HepG2 (cell line): ENCODE data around the gene PRSS36. TPM values are rescaled to one million over a fixed set of nuclear protein-coding genes. Genes with fewer than 3 reads are reported as not detected.

Source experiments
- ASH2L ChIP-seq: fragments of 300-600, 200-600 bp; sonication (generic); IDR thresholded peaks from 2 replicates; pipeline ENCODE4 v1.7.0; 2017; ENCODE audit warnings: low read depth, mild to moderate bottlenecking, moderate library complexity, mixed read lengths, low read length; ENCODE audit not compliant: insufficient read length
- GTF3A ChIP-seq: sonication (generic); formaldehyde crosslinking; conservative IDR thresholded peaks from 2 replicates; pipeline ENCODE4 v1.4.0; 2020; ENCODE audit warnings: mild to moderate bottlenecking, missing genetic modification reagents
- HNRNPK ChIP-seq: fragments of 200-400 bp; formaldehyde crosslinking; IDR thresholded peaks from 2 replicates; pipeline ENCODE4 v1.6.1; 2018; ENCODE audit warnings: low read length, low read depth, moderate library complexity, mild to moderate bottlenecking; ENCODE audit not compliant: poor library complexity, severe bottlenecking
- NR2F6 ChIP-seq, 2 experiments: IDR thresholded peaks; 2 replicates each; pipeline ENCODE4 v1.6.1; 2016; ENCODE audit warnings: antibody characterized with exemption in 1 of 2, mild to moderate bottlenecking in 1 of 2
- PHF21A ChIP-seq: sonication (generic); formaldehyde crosslinking; IDR thresholded peaks from 2 replicates; pipeline ENCODE4 v1.5.0; 2020; ENCODE audit warnings: mild to moderate bottlenecking, missing genetic modification reagents
- REL ChIP-seq: sonication (generic); formaldehyde crosslinking; conservative IDR thresholded peaks from 2 replicates; pipeline ENCODE4 v1.8.0; 2022; ENCODE audit warnings: mild to moderate bottlenecking, missing genetic modification reagents, moderate library complexity
- RFX3 ChIP-seq: IDR thresholded peaks from 2 replicates; pipeline ENCODE4 v1.6.1; 2016; ENCODE audit warnings: missing biosample characterization, missing genetic modification reagents
- SP1 ChIP-seq, 2 experiments: fragments of 450-650 bp in 1 of 2; sonication (generic) in 1 of 2; formaldehyde crosslinking in 1 of 2; IDR thresholded peaks; 2 replicates each; pipeline versions ENCODE4 v1.4.0 to v1.6.1; 2016 to 2020; ENCODE audit warnings: missing genetic modification reagents in 1 of 2
- TGIF2 ChIP-seq: IDR thresholded peaks from 2 replicates; pipeline ENCODE4 v1.6.1; 2016; ENCODE audit warnings: control low read depth, missing compliant biosample characterization
- U2AF1 ChIP-seq: fragments of 200-400 bp; formaldehyde crosslinking; optimal IDR thresholded peaks from 2 replicates; pipeline ENCODE3; 2017; ENCODE audit warnings: mild to moderate bottlenecking, low read depth, low read length
- ZFY ChIP-seq: sonication (generic); formaldehyde crosslinking; IDR thresholded peaks from 2 replicates; pipeline ENCODE4 v1.4.0; 2020; ENCODE audit warnings: missing genetic modification reagents
- ZNF232 ChIP-seq: sonication (generic); formaldehyde crosslinking; IDR thresholded peaks from 2 replicates; pipeline ENCODE4 v1.4.0; 2020; ENCODE audit warnings: missing genetic modification reagents, borderline replicate concordance
- ZNF383 ChIP-seq: sonication (generic); formaldehyde crosslinking; IDR thresholded peaks from 2 replicates; pipeline ENCODE4 v1.4.0; 2020; ENCODE audit warnings: missing genetic modification reagents, mild to moderate bottlenecking, borderline replicate concordance
- ZNF781 ChIP-seq: sonication (generic); formaldehyde crosslinking; IDR thresholded peaks from 2 replicates; pipeline ENCODE4 v1.5.1; 2020; ENCODE audit warnings: borderline replicate concordance, mild to moderate bottlenecking, missing genetic modification reagents; ENCODE audit errors: not compliant biosample characterization
- ZNF792 ChIP-seq: IDR thresholded peaks from 2 replicates; pipeline ENCODE4 v1.6.1; 2016
- ZNF878 ChIP-seq: sonication (generic); formaldehyde crosslinking; IDR thresholded peaks from 2 replicates; pipeline ENCODE4 v1.8.1; 2023; ENCODE audit warnings: mild to moderate bottlenecking, missing genetic modification reagents, moderate library complexity
- ZSCAN31 ChIP-seq: sonication (generic); formaldehyde crosslinking; IDR thresholded peaks from 2 replicates; pipeline ENCODE4 v1.5.0; 2020; ENCODE audit warnings: low read depth, mild to moderate bottlenecking, missing genetic modification reagents
- polyA plus RNA-seq, 8 experiments: library from polyadenylated mRNA; depleted of rRNA in 3 of 8; stranded (reverse) in 7 of 8; unstranded in 1 of 8; fragments of >200 nt; fragmentation: Illumina TruSeq in 4 of 8; extraction: Trizol in 4 of 8; gene quantifications; 2 replicates each; pipeline versions ENCODE4 v1.2.1 to v1.2.3, GENCODE V29; 2011 to 2016; ENCODE audit warnings: low read depth in 4 of 8, missing spikeins in 1 of 8, mixed read lengths in 1 of 8; ENCODE audit not compliant: insufficient read depth in 1 of 8
- total RNA-seq, 5 experiments: library from RNA; depleted of rRNA; stranded (reverse); fragments of >200 nt; fragmentation: Illumina TruSeq; extraction: Trizol; gene quantifications; 2 replicates each; pipeline ENCODE4 v1.2.3, GENCODE V29; 2016; ENCODE audit warnings: low read depth in 1 of 5
- TF ChIP-seq, protein P1 (sequence below): sonication (generic); formaldehyde crosslinking; IDR thresholded peaks from 2 replicates; pipeline ENCODE4 v1.5.0; 2020; ENCODE audit warnings: missing genetic modification reagents
- TF ChIP-seq, protein P2 (sequence below): sonication (generic); formaldehyde crosslinking; IDR thresholded peaks from 2 replicates; pipeline ENCODE4 v1.5.0; 2020; ENCODE audit warnings: mild to moderate bottlenecking, missing genetic modification reagents
- TF ChIP-seq, protein P3 (sequence below): IDR thresholded peaks from 2 replicates; pipeline ENCODE4 v1.6.1; 2016; ENCODE audit warnings: mild to moderate bottlenecking
- TF ChIP-seq, protein P4 (sequence below): sonication (generic); formaldehyde crosslinking; IDR thresholded peaks from 2 replicates; pipeline ENCODE4 v1.8.1; 2023; ENCODE audit warnings: mild to moderate bottlenecking, missing genetic modification reagents, borderline replicate concordance

PRSS36 gene
- total and polyA plus RNA-seq, 2 of the 13 experiments (the other 11 are each of a cell fraction or from before 2014, with no cell fraction given), result 1.5 to 2.1 TPM

DNA sequence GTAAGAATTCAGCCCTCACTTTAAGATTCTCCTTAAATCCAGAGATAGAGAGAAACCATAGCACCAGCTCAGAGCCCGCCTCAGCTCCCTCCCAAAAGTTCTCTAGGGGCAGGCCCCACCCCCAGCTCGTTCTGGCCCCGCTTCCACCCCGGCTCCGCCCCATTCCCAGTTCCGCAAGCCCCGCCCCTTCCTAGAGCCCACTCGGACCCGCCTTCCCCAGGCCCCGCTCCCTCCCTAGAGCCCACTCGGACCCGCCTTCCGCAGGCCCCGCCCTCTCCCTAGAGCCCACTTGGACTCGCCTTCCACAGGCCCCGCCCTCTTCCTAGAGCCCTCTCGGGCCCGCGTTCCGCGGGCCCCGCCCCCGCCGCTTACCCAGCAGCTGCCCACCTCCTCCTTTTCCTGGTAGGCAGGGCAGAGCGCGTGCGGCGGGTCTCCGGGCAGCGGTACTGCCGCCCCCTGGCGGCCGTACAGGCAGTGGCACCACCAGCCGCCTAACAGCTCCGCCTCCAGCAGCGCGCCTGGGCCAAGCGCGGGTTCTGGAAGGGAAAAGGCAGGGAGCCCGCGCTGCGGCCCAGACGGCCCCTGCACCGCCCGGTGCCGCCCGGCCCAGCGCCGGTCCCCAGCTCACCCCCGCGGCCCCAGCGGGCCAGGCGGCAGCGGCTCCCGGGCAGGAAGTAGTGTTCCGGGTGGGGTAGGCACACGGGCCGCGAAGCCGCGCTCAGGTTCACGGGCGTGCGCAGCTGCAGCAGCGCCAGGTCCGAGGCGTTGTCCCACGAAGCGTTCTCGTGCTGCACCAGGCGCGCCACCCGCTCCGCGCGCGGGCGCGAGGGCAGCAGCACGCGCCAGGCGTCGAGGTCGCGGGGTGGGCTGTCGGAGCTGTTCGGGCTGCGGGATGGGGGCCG lies 7.5 kb downstream of the PRSS36 start (continued):
- TF ChIP-seq ASH2L, result peak; percentile 65
- TF ChIP-seq HNRNPK, result peak; percentile 92
- peak; percentile 71 for TF ChIP-seq ZNF781 (CRISPR knock-in tag)
- no peak for TF ChIP-seq RFX3 (CRISPR knock-in tag)
- TF ChIP-seq, protein P1, sequence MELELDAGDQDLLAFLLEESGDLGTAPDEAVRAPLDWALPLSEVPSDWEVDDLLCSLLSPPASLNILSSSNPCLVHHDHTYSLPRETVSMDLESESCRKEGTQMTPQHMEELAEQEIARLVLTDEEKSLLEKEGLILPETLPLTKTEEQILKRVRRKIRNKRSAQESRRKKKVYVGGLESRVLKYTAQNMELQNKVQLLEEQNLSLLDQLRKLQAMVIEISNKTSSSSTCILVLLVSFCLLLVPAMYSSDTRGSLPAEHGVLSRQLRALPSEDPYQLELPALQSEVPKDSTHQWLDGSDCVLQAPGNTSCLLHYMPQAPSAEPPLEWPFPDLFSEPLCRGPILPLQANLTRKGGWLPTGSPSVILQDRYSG (CRISPR knock-in tag), result no peak
- peak; percentile 58; the same call in 1 of the 2 replicates for TF ChIP-seq PHF21A (CRISPR knock-in tag)
- TF ChIP-seq SP1 (IDR thresholded peaks at IDR 0.05), result no peak
- peak; percentile 49; the same call in 1 of the 2 replicates for TF ChIP-seq SP1 (CRISPR knock-in tag; IDR thresholded peaks at IDR 0.05)
- no peak for TF ChIP-seq ZNF232 (CRISPR knock-in tag)
- peak; percentile 51; the same call in 1 of the 2 replicates for TF ChIP-seq ZNF878 (CRISPR knock-in tag)
- TF ChIP-seq REL (CRISPR knock-in tag), result no peak
- TF ChIP-seq GTF3A (CRISPR knock-in tag), result peak; percentile 69; the same call in 1 of the 2 replicates
- TF ChIP-seq, protein P2, sequence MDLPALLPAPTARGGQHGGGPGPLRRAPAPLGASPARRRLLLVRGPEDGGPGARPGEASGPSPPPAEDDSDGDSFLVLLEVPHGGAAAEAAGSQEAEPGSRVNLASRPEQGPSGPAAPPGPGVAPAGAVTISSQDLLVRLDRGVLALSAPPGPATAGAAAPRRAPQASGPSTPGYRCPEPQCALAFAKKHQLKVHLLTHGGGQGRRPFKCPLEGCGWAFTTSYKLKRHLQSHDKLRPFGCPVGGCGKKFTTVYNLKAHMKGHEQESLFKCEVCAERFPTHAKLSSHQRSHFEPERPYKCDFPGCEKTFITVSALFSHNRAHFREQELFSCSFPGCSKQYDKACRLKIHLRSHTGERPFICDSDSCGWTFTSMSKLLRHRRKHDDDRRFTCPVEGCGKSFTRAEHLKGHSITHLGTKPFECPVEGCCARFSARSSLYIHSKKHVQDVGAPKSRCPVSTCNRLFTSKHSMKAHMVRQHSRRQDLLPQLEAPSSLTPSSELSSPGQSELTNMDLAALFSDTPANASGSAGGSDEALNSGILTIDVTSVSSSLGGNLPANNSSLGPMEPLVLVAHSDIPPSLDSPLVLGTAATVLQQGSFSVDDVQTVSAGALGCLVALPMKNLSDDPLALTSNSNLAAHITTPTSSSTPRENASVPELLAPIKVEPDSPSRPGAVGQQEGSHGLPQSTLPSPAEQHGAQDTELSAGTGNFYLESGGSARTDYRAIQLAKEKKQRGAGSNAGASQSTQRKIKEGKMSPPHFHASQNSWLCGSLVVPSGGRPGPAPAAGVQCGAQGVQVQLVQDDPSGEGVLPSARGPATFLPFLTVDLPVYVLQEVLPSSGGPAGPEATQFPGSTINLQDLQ (CRISPR knock-in tag), result no peak
- TF ChIP-seq U2AF1, result no peak
- TF ChIP-seq, protein P3, sequence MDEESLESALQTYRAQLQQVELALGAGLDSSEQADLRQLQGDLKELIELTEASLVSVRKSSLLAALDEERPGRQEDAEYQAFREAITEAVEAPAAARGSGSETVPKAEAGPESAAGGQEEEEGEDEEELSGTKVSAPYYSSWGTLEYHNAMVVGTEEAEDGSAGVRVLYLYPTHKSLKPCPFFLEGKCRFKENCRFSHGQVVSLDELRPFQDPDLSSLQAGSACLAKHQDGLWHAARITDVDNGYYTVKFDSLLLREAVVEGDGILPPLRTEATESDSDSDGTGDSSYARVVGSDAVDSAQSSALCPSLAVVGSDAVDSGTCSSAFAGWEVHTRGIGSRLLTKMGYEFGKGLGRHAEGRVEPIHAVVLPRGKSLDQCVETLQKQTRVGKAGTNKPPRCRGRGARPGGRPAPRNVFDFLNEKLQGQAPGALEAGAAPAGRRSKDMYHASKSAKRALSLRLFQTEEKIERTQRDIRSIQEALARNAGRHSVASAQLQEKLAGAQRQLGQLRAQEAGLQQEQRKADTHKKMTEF, result peak; percentile 89
- no peak for TF ChIP-seq ZNF383 (CRISPR knock-in tag)
- peak; percentile 60; the same call in 1 of the 2 replicates for TF ChIP-seq TGIF2 (CRISPR knock-in tag)
- TF ChIP-seq, protein P4, sequence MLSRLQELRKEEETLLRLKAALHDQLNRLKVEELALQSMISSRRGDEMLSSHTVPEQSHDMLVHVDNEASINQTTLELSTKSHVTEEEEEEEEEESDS (CRISPR knock-in tag), result peak; percentile 76; the same call in 1 of the 2 replicates
- TF ChIP-seq ZSCAN31 (CRISPR knock-in tag), result peak; percentile 98
- TF ChIP-seq NR2F6 (IDR thresholded peaks at IDR 0.05), result no peak
- TF ChIP-seq NR2F6 (CRISPR knock-in tag; IDR thresholded peaks at IDR 0.05), result peak; percentile 56
- peak; percentile 69 for TF ChIP-seq ZFY (CRISPR knock-in tag)
- peak; percentile 85; the same call in 1 of the 2 replicates for TF ChIP-seq ZNF792 (CRISPR knock-in tag)
